CD14-positive monocyte (primary cell): ENCODE results near the gene UTP11. TPM values are rescaled to one million over a fixed set of nuclear protein-coding genes. Genes with fewer than 3 reads are reported as not detected.

Experiments
- DNase-seq, 3 donors: peaks; one replicate each; pipeline ENCODE4 v3.0.0-alpha.2; 2011 to 2022
- H2AFZ ChIP-seq: 2 replicates; pipeline ENCODE4 v1.6.0; 2012; ENCODE audit warnings: mild to moderate bottlenecking, low read depth, low read length, inconsistent platforms; ENCODE audit not compliant: insufficient read depth, poor library complexity, severe bottlenecking
- H3K27ac ChIP-seq, 2 donors: 1 replicate in 1 of 2; 2 replicates in 1 of 2; pipeline ENCODE4 v1.5.1; 2012 to 2013; ENCODE audit warnings: low read length in 2 of 2, control low read depth in 1 of 2, inconsistent platforms in 1 of 2, low read depth in 1 of 2, mild to moderate bottlenecking in 1 of 2
- H3K27me3 ChIP-seq, 2 donors: one replicate each; pipeline versions ENCODE4 v1.6.0 to v1.6.1; 2011 to 2013; ENCODE audit warnings: low read length in 2 of 2; ENCODE audit not compliant: control insufficient read depth in 2 of 2, insufficient read depth in 2 of 2
- H3K36me3 ChIP-seq, 2 donors: replicated peaks in 1 of 2; 1 replicate in 1 of 2; 2 replicates in 1 of 2; pipeline versions ENCODE4 v1.5.1 to v1.6.1; 2012 to 2013; ENCODE audit warnings: low read length in 2 of 2, control low read depth in 1 of 2, inconsistent platforms in 1 of 2, mild to moderate bottlenecking in 1 of 2; ENCODE audit not compliant: insufficient read depth in 2 of 2, control insufficient read depth in 1 of 2
- H3K4me1 ChIP-seq, 2 donors: 1 replicate in 1 of 2; 2 replicates in 1 of 2; pipeline versions ENCODE4 v1.5.1 to v1.6.1; 2012 to 2013; ENCODE audit warnings: low read length in 2 of 2, control low read depth in 1 of 2, inconsistent platforms in 1 of 2, mild to moderate bottlenecking in 1 of 2, moderate library complexity in 1 of 2; ENCODE audit not compliant: insufficient read depth in 2 of 2, control insufficient read depth in 1 of 2
- H3K4me2 ChIP-seq: replicated peaks from 2 replicates; pipeline ENCODE3; 2012; ENCODE audit warnings: low read length, moderate library complexity, mild to moderate bottlenecking; ENCODE audit not compliant: poor library complexity, severe bottlenecking; ENCODE audit errors: extremely low read depth
- H3K4me3 ChIP-seq, 3 experiments: fragments of 200-600 bp in 1 of 3; sonication (generic) in 1 of 3; replicated peaks in 1 of 3; 1 replicate in 2 of 3; 2 replicates in 1 of 3; pipeline ENCODE4 v1.5.1; 2011 to 2013; ENCODE audit warnings: low read length in 3 of 3, mild to moderate bottlenecking in 3 of 3, control low read depth in 2 of 3, low read depth in 2 of 3, inconsistent platforms in 1 of 3, moderate library complexity in 1 of 3
- H3K79me2 ChIP-seq: 2 replicates; pipeline ENCODE4 v1.6.0; 2012; ENCODE audit warnings: mild to moderate bottlenecking, control low read depth, inconsistent platforms, low read length, moderate library complexity; ENCODE audit not compliant: insufficient read depth
- H3K9ac ChIP-seq: 2 replicates; pipeline ENCODE4 v1.6.0; 2017; ENCODE audit warnings: low read length, mild to moderate bottlenecking; ENCODE audit not compliant: insufficient read depth, poor library complexity, severe bottlenecking
- H3K9me3 ChIP-seq, 2 donors: replicated peaks in 1 of 2; 1 replicate in 1 of 2; 2 replicates in 1 of 2; pipeline versions ENCODE4 v1.5.1 to v1.6.1; 2012 to 2013; ENCODE audit warnings: low read length in 2 of 2, control low read depth in 1 of 2; ENCODE audit not compliant: control insufficient read depth in 1 of 2, insufficient read depth in 1 of 2
- H4K20me1 ChIP-seq: 2 replicates; pipeline ENCODE4 v1.6.0; 2012; ENCODE audit warnings: mild to moderate bottlenecking, low read length, control low read depth, moderate library complexity; ENCODE audit not compliant: insufficient read depth
- H3K27ac Mint-ChIP-seq, 7 donors: one replicate each; pipeline ENCODE4 v1.8.0; 2020; ENCODE audit warnings: mild to moderate bottlenecking in 7 of 7, mixed read lengths in 7 of 7, moderate library complexity in 6 of 7, inconsistent platforms in 2 of 7
- H3K27me3 Mint-ChIP-seq, 3 donors: one replicate each; pipeline ENCODE4 v1.8.0; 2021 to 2022; ENCODE audit warnings: low read depth in 3 of 3, mild to moderate bottlenecking in 3 of 3, mixed read lengths in 3 of 3, moderate library complexity in 3 of 3, inconsistent platforms in 1 of 3
- H3K36me3 Mint-ChIP-seq, 2 donors: one replicate each; pipeline ENCODE4 v1.8.0; 2020; ENCODE audit warnings: mixed read lengths in 2 of 2, inconsistent platforms in 1 of 2, mild to moderate bottlenecking in 1 of 2
- H3K4me1 Mint-ChIP-seq: one replicate; pipeline ENCODE4 v1.8.0; 2020; ENCODE audit warnings: mild to moderate bottlenecking, mixed read lengths
- H3K4me3 Mint-ChIP-seq, 2 donors: one replicate each; pipeline ENCODE4 v1.8.0; 2020; ENCODE audit warnings: mild to moderate bottlenecking in 2 of 2, mixed read lengths in 2 of 2, moderate library complexity in 1 of 2
- H3K9me3 Mint-ChIP-seq, 7 donors: one replicate each; pipeline ENCODE4 v1.8.0; 2020 to 2022; ENCODE audit warnings: mixed read lengths in 7 of 7, mild to moderate bottlenecking in 6 of 7, moderate library complexity in 6 of 7, inconsistent platforms in 2 of 7
- CTCF ChIP-seq: fragments of 200-600 bp; IDR thresholded peaks from one replicate; pipeline ENCODE4 v1.8.0; 2022; ENCODE audit warnings: antibody characterized with exemption, mild to moderate bottlenecking
- WGBS: methylation state at CpG from one replicate; pipeline ENCODE4 v1.1.5; 2013; ENCODE audit warnings: missing lambda C conversion rate; ENCODE audit not compliant: insufficient coverage; 5-methylcytosine and 5-hydroxymethylcytosine counted together
- intact Hi-C, 2 donors: fragments of 100-400 bp; cut with micrococcal nuclease; formaldehyde crosslinking; loops; one replicate each; pipeline versions ENCODE4 v1.15.0 to v1.15.1; 2023
- polyA plus RNA-seq, 3 donors: library from polyadenylated mRNA; depleted of rRNA in 1 of 3; unstranded in 2 of 3; stranded (reverse) in 1 of 3; fragments of 300-500 nt in 2 of 3; fragments of >200 nt in 1 of 3; fragmentation: Illumina TruSeq in 2 of 3; gene quantifications; 1 replicate in 2 of 3; 2 replicates in 1 of 3; pipeline ENCODE4 v1.2.3, GENCODE V29; 2012 to 2021

Gene UTP11
- polyA plus RNA-seq, 3 donors: 10.9 to 26.0 (median 20.5) TPM

GRCh38 chr1:38005195-38006007 is 7.1 kb upstream of the UTP11 start, which contains the start of gene FHL3:
TSS of gene FHL3 (minus strand) at chr1:38005514. CDS start at chr1:37999412, 6,102 bp downstream.
- Histone ChIP-seq H3K27me3 (no peaks in the 10 kb centered on the region), H3K27ac (peak within 1 kb of the TSS; percentile 31 to 83), H3K9ac (peak within 1 kb of the TSS; percentile 79), H3K36me3 (no peaks in the 10 kb centered on the region), H3K4me1 (peaks cover 65 to 78% of the 10 kb centered on the region in 2 donors), H2AFZ (peak within 1 kb of the TSS; percentile 77), H3K79me2 (peaks cover 42% of the 10 kb centered on the region), H4K20me1 (peaks cover 20% of the 10 kb centered on the region), H3K9me3 (no peaks in the 10 kb centered on the region), H3K4me3 (peak within 1 kb of the TSS; percentile 68 to 90 (median 76)), H3K4me2 (peak within 1 kb of the TSS; percentile 96)
- Mint-ChIP-seq H3K36me3 (peaks cover 3 to 6% of the 10 kb centered on the region in 2 donors), H3K4me3 (peak within 1 kb of the TSS; percentile 96 to 99), H3K27ac (peak within 1 kb of the TSS; percentile 38 to 92 (median 87)), H3K27me3 (no peaks in the 10 kb centered on the region), H3K9me3 (peaks cover 0 to 1% (median 0%) of the 10 kb centered on the region in 7 donors), H3K4me1 (peaks cover 71% of the 10 kb centered on the region)
- intact Hi-C loops: loop anchor here in 1 of 2 donors (10.0 kb wide), 1 partner anchor 191 kb away; no protein-coding TSS in a partner anchor
- under 1% methylated on average over 50 of the region's 83 CpGs for WGBS
- TF ChIP-seq CTCF: no peak
- peak in 1 of 3 donors; percentile 32 for DNase-seq

DNA sequence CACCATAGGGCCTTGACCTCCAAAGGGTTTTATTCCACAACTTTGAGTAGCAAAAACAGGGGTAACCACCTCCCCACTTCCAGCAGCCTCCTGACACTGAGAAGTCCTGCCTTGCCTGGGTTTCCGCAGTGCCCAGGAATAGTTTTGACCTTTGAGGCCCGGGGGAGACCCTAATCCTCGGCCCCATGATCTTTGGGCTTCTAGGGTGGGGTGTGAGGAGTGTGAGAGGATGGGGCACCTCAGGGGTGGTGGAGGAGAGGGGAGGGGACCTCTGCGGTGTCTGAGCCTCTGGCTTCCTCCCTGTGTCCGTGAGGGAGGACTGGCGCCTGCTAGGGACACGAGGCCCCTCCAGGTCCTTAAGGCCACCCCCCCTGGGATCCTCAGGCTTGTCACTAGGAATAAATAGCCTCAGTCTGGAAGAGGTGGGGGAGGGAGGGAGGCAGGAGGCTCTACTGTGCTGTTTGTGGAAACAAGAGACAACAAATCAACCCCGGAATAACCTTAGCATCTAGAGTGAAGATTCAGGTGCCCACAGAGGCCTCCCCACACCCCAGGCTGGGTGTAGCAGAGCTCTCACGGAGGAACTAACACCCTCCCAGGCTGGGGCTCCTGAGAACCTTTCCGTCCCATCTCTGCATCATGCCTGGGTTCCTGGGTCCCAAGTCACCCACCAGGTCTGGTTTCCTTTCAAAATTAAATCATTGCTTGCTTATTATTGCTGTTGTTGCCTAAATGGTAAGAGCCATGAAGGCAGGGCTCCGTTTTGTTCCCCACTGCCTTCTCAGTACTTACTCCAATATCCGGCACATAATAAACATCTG is 6.3 kb upstream of the UTP11 start:
- no peaks in the 10 kb centered on the region for H3K36me3 ChIP-seq
- H3K4me2 ChIP-seq: peak overlapping the region; percentile 96
- H3K9me3 ChIP-seq: no peaks in the 10 kb centered on the region
- H3K36me3 Mint-ChIP-seq: peaks cover 3 to 6% of the 10 kb centered on the region in 2 donors
- H2AFZ ChIP-seq: peak overlapping the region; percentile 77
- H3K9me3 Mint-ChIP-seq: peaks cover 0 to 1% (median 0%) of the 10 kb centered on the region in 7 donors
- peaks cover 57 to 70% of the 10 kb centered on the region in 2 donors for H3K4me1 ChIP-seq
- H3K79me2 ChIP-seq: peaks cover 34% of the 10 kb centered on the region
- H3K27me3 Mint-ChIP-seq: no peaks in the 10 kb centered on the region
- H3K27ac ChIP-seq: peak overlapping the region; percentile 31 to 32
- TF ChIP-seq CTCF: no peak
- H3K9ac ChIP-seq: peak overlapping the region; percentile 79
- 35% methylated on average over 4 of the region's 12 CpGs for WGBS
- peaks cover 20% of the 10 kb centered on the region for H4K20me1 ChIP-seq
- H3K4me3 ChIP-seq: peak overlapping the region in 2 of 3 experiments; percentile 65 to 68
- peak overlapping the region; percentile 67 to 70 for H3K4me3 Mint-ChIP-seq
- intact Hi-C loops: loop anchor here in 1 of 2 donors (10.0 kb wide), 1 partner anchor 191 kb away; no protein-coding TSS in a partner anchor
- H3K27ac Mint-ChIP-seq: peak overlapping the region in 4 of 7 donors; percentile 5 to 58 (median 52)
- peaks cover 63% of the 10 kb centered on the region for H3K4me1 Mint-ChIP-seq
- no peak for DNase-seq
- no peaks in the 10 kb centered on the region for H3K27me3 ChIP-seq
